Upper lobe of left lung (tissue), 6 donors: ENCODE data around the gene DNAH3. TPM values are rescaled to one million over a fixed set of nuclear protein-coding genes. Genes with fewer than 3 reads are reported as not detected.
"Not testable (repeated sequence)": the region's sequence is repeated elsewhere in the genome, so short reads cannot be mapped to it uniquely, and the experiment has no call there.

Source experiments
- ATAC-seq, 2 donors: fragments of 200-7000 bp; cut with Tn5 transposase; one replicate each; pipeline ENCODE4 v1.9.1; 2022; ENCODE audit warnings: mild to moderate bottlenecking in 2 of 2, moderate library complexity in 2 of 2; ENCODE audit not compliant: low FRiP score in 2 of 2
- DNase-seq, 2 donors: peaks; one replicate each; pipeline ENCODE4 v3.0.0-alpha.2; 2019 to 2020
- H3K27ac ChIP-seq, 4 donors: fragments of 200-600 bp; sonication (generic); one replicate each; pipeline ENCODE4 v1.5.1; 2016 to 2019
- H3K27me3 ChIP-seq, 4 donors: fragments of 200-600 bp; sonication (generic); one replicate each; pipeline ENCODE4 v1.5.1; 2017 to 2019
- H3K36me3 ChIP-seq, 4 donors: fragments of 200-600 bp; sonication (generic); one replicate each; pipeline ENCODE4 v1.5.1; 2016 to 2019
- H3K4me1 ChIP-seq, 4 donors: fragments of 200-600 bp; sonication (generic); one replicate each; pipeline ENCODE4 v1.5.1; 2018 to 2019
- H3K4me3 ChIP-seq, 4 donors: fragments of 200-600 bp; sonication (generic); one replicate each; pipeline ENCODE4 v1.5.1; 2017 to 2019; ENCODE audit warnings: mild to moderate bottlenecking in 2 of 4, moderate library complexity in 1 of 4
- H3K9me3 ChIP-seq, 4 donors: fragments of 200-600 bp; sonication (generic); one replicate each; pipeline ENCODE4 v1.5.1; 2018 to 2019
- CTCF ChIP-seq, 6 experiments: fragments of 450-650 bp in 4 of 6; fragments of 200-600 bp in 2 of 6; sonication (generic) in 2 of 6; IDR thresholded peaks; one replicate each; pipeline ENCODE4 v1.5.1; 2016 to 2019; ENCODE audit warnings: antibody characterized with exemption in 6 of 6
- EP300 ChIP-seq, 4 donors: sonication (generic); formaldehyde crosslinking; IDR thresholded peaks; one replicate each; pipeline ENCODE4 v1.5.1; 2017; ENCODE audit warnings: antibody characterized with exemption in 4 of 4, control low read depth in 2 of 4
- POLR2A ChIP-seq, 4 donors: fragments of 450-650 bp; IDR thresholded peaks; one replicate each; pipeline ENCODE4 v1.5.1; 2016 to 2017; ENCODE audit warnings: antibody characterized with exemption in 4 of 4, mild to moderate bottlenecking in 2 of 4
- POLR2AphosphoS5 ChIP-seq, 2 donors: sonication (generic); formaldehyde crosslinking; IDR thresholded peaks; one replicate each; pipeline ENCODE4 v1.5.1; 2017; ENCODE audit warnings: antibody characterized with exemption in 2 of 2
- WGBS, 2 donors: methylation state at CpG; one replicate each; pipeline ENCODE4 v1.1.5; 2017 to 2018; 5-methylcytosine and 5-hydroxymethylcytosine counted together
- total RNA-seq, 6 donors: library from RNA; depleted of rRNA in 4 of 6; stranded (reverse); fragments of >200 nt in 4 of 6; gene quantifications; one replicate each; pipeline versions ENCODE4 v1.1.0 to v1.2.1, GENCODE V29; 2016 to 2021
- donor health status: DM: no; HTN: no; CAD: no; lungs with moderate emphysema.
- donor health status: DM: no; HTN: yes; CAD: no; lungs with severe emphysema.

The DNAH3 gene
- total RNA-seq, 6 donors from 2014 or later: 0.23 to 48.1 (median 4.8) TPM

- no peak for ATAC-seq
- WGBS, 2 donors: 58 to 77% methylated on average over 13 of the region's 13 CpGs
Measured at GRCh38 chr16:21179126-21179982, 28.7 kb upstream of the DNAH3 start.

GRCh38 chr16:21175397-21175796 is 24.8 kb upstream of the DNAH3 start:
- no peak for ATAC-seq
- no peak overlapping the region for H3K27ac ChIP-seq
- WGBS, 2 donors: 60 to 67% methylated on average over 1 of the region's 1 CpG

More at GRCh38 chr16:21179126-21179982, 28.7 kb upstream of the DNAH3 start:
- no peak overlapping the region for H3K27ac ChIP-seq
- no peaks in the 10 kb centered on the region for H3K9me3 ChIP-seq
- peaks cover 8 to 64% (median 10%) of the 10 kb centered on the region in 4 donors for H3K36me3 ChIP-seq
- peaks cover 0 to 5% (median 0%) of the 10 kb centered on the region in 4 donors for H3K4me1 ChIP-seq
- TF ChIP-seq POLR2A (IDR thresholded peaks at IDR 0.05) (no peak), POLR2AphosphoS5 (IDR thresholded peaks at IDR 0.05) (no peak), EP300 (IDR thresholded peaks at IDR 0.05) (no peak), CTCF (IDR thresholded peaks at IDR 0.05) (no peak)
- no peaks in the 10 kb centered on the region for H3K27me3 ChIP-seq
- no peak overlapping the region for H3K4me3 ChIP-seq
- no peak for DNase-seq

GRCh38 chr16:21172650-21173049 is 22.0 kb upstream of the DNAH3 start:
- TF ChIP-seq POLR2A (IDR thresholded peaks at IDR 0.05): no peak
- TF ChIP-seq CTCF (IDR thresholded peaks at IDR 0.05): no peak
- no peak for TF ChIP-seq POLR2AphosphoS5 (IDR thresholded peaks at IDR 0.05)
- Histone ChIP-seq H3K36me3 (peaks cover 13 to 68% (median 43%) of the 10 kb centered on the region in 4 donors), H3K4me3 (no peak overlapping the region), H3K27me3 (no peaks in the 10 kb centered on the region), H3K9me3 (no peaks in the 10 kb centered on the region), H3K4me1 (no peaks in the 10 kb centered on the region), H3K27ac (no peak overlapping the region)
- DNase-seq: no peak
- 93 to 97% methylated on average over 3 of the region's 3 CpGs for WGBS, 2 donors
- ATAC-seq: no peak

More at GRCh38 chr16:21175397-21175796, 24.8 kb upstream of the DNAH3 start:
- TF ChIP-seq POLR2A (IDR thresholded peaks at IDR 0.05) (no peak), CTCF (IDR thresholded peaks at IDR 0.05) (no peak), POLR2AphosphoS5 (IDR thresholded peaks at IDR 0.05) (no peak), EP300 (IDR thresholded peaks at IDR 0.05) (no peak)
- Histone ChIP-seq H3K9me3 (no peaks in the 10 kb centered on the region), H3K4me1 (peaks cover 0 to 5% (median 0%) of the 10 kb centered on the region in 4 donors), H3K36me3 (peaks cover 13 to 84% (median 39%) of the 10 kb centered on the region in 4 donors), H3K4me3 (no peak overlapping the region), H3K27me3 (no peaks in the 10 kb centered on the region)
- DNase-seq: no peak

- H3K9me3 ChIP-seq, H3K27me3 ChIP-seq, H3K27ac ChIP-seq, H3K4me1 ChIP-seq, H3K4me3 ChIP-seq, DNase-seq, ATAC-seq: not testable (repeated sequence)
- H3K36me3 ChIP-seq: peaks cover 16 to 68% (median 57%) of the 10 kb centered on the region in 4 donors
- 96 to 99% methylated on average over 8 of the region's 8 CpGs for WGBS, 2 donors
Measured at GRCh38 chr16:21170116-21170515, 19.5 kb upstream of the DNAH3 start.

GRCh38 chr16:21169249-21169981 is 18.8 kb upstream of the DNAH3 start:
- WGBS, 2 donors: 90 to 91% methylated on average over 5 of the region's 5 CpGs
- ATAC-seq: peak in 1 of 2 donors; percentile 54
- Histone ChIP-seq H3K4me1 (no peaks in the 10 kb centered on the region), H3K27ac (no peak overlapping the region), H3K4me3 (no peak overlapping the region), H3K9me3 (no peaks in the 10 kb centered on the region), H3K27me3 (no peaks in the 10 kb centered on the region), H3K36me3 (peaks cover 20 to 74% (median 56%) of the 10 kb centered on the region in 4 donors)
- no peak for TF ChIP-seq CTCF (IDR thresholded peaks at IDR 0.05)
- TF ChIP-seq POLR2AphosphoS5 (IDR thresholded peaks at IDR 0.05): no peak
- TF ChIP-seq POLR2A (IDR thresholded peaks at IDR 0.05): no peak
- TF ChIP-seq EP300 (IDR thresholded peaks at IDR 0.05): no peak
- DNase-seq: no peak
